ENCODE data around the gene DNAJC25.
"Not testable (repeated sequence)": the region's sequence is repeated elsewhere in the genome, so short reads cannot be mapped to it uniquely, and the experiment has no call there.

The DNAJC25 gene

GRCh38 chr9:111663301-111663823 lies 32.2 kb downstream of the DNAJC25 start:
- FAIRE-seq = no peak

DNA sequence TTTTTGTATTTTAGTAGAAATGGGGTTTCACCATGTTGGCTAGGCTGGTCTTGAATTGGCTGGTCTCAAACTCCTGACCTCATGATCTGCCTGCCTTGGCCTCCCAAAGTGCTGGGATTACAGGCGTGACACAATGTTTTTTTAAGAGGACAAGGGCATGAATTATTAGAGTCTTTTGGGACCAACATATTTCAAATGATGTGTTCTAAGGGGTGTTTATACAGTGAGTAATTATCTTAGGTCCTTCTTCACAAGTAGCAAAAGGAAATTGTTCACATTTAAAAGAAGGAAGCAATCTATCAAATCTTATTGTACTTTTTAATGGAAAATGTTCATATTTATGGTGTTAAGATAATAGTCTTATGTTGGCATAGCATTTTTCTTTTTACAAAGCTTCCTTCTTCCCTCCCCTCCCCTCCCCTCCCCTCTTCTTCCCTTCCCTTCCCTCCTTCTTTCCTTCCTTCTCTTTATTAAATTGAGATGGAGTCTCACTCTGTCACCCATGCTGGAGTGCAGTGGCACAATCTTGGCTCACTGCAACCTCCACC lies 37.0 kb downstream of the DNAJC25 start:
- FAIRE-seq (no peak), DNase-seq (ENCODE audit: low spot score) (no peak)

More at GRCh38 chr9:111663301-111663823, 32.2 kb downstream of the DNAJC25 start:
- no peak for DNase-seq (ENCODE audit: low spot score)

DNA sequence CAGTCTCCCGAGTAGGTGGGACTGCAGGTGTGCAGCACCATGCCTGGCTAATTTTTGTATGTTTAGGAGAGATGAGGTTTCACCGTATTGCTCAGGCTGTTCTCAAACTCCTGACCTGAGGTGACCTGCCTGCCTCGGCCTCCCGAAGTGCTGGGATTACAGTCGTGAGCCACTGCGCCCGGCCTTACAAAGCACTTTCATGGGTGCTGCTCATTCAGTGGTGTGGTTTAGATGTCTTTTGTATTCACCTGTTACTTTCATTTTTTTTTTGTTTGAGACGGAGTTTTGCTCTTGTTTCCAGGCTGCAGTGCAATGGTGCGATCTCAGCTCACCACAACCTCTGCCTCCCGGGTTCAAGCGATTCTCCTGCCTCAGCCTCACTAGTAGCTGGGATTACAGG lies 37.5 kb downstream of the DNAJC25 start:
- not testable (repeated sequence) for FAIRE-seq

DNA sequence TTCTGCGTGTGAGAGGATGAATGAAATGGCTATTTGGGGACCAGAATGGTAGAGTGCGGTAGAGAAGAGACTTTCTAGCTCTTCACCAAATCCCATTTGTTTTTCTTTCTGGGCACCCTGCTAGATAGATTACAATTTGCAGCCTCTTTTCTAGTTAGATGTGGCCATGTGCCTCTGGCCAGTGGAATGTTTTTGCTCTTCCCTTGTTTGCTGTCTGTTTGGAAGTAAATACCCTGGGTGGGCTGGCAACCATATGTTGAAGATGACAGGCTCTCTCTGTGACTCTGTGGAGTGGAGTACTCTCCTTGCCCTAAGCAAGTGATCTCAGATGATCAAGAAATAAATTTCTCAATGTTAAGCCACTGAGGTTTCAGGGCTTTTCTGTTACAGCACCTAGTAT lies 43.2 kb downstream of the DNAJC25 start:
- FAIRE-seq (no peak), DNase-seq (ENCODE audit: low spot score) (no peak)

More for the DNA sequence above, 37.5 kb downstream of the DNAJC25 start:
- not testable (repeated sequence) for DNase-seq (ENCODE audit: low spot score)

- FAIRE-seq = no peak
Measured at GRCh38 chr9:111676116-111676515, 45.0 kb downstream of the DNAJC25 start.

GRCh38 chr9:111678293-111678692 lies 47.2 kb downstream of the DNAJC25 start:
- FAIRE-seq = no peak
- DNase-seq (ENCODE audit: low spot score) = no peak

More at GRCh38 chr9:111676116-111676515, 45.0 kb downstream of the DNAJC25 start:
- DNase-seq (ENCODE audit: low spot score) = no peak

DNA sequence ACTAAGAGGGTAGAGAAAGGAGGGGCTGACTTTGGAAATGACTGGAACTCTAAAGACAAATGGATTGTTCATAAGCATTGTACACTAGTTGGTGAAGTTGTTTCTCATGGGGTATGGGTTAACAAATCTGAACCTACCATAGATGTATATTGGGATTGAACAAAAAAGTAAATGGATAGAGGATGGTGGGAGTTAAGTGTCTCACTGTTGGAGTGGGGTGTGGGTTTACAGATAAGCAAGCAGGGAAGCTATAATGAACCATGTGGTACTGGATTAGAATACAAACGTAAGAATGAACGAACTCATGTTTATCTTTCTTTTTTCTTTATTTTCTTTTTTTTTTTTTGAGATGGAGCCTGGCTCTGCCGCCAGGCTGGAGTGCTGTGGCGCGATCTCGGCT lies 48.1 kb downstream of the DNAJC25 start:
- FAIRE-seq (no peak), DNase-seq (ENCODE audit: low spot score) (no peak)

DNA sequence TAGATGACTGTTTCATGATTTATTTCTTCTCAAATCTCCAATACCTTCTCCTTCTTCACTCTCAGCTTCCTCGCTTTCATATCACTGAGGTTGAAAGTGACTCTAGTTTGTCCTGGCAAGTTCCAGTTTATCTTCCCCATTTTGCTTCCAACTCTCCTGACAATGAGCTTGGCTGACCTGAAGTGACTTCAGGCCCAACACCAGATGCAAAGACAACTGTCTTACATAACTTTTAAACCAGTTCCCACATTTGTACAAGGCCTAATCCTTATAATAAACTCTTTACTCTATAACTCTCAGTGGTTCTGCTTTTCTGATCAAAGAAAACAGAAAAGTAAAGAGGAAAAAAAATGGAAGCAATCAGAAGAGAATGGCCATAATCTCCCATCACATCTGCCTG lies 52.3 kb downstream of the DNAJC25 start:
- no peak for DNase-seq (ENCODE audit: low spot score)
- FAIRE-seq = no peak

GRCh38 chr9:111691672-111692329 lies 60.7 kb downstream of the DNAJC25 start:
- peak; percentile 87 for FAIRE-seq
- DNase-seq (ENCODE audit: low spot score) = peak; percentile 54

GRCh38 chr9:111696796-111697195 lies 65.7 kb downstream of the DNAJC25 start:
- DNase-seq (ENCODE audit: low spot score) (no peak), FAIRE-seq (no peak)

DNA sequence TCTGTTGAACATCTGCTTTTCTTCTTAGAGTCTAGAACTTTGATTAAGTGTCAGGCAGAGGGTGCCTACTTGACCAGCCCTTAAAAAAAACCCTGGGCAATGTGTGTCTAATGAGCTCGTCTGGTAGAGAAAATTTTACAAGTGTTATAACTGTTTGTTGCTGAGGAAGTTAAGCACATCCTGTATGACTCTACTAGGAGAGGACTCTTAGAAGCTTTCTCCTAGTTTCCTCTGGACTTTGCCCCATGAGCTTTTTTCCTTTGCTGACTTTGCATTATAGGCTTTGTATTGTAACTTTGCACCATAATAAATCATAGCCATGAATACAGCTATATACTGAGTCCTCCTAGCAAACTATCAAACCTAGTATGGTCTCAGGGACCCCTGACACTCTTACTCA lies 69.6 kb downstream of the DNAJC25 start:
- FAIRE-seq (no peak), DNase-seq (ENCODE audit: low spot score) (no peak)

All from RCC 7860 (cell line).